Breast epithelium (tissue), 4 donors: Measurements from ENCODE around the gene EARS2. TPM values are rescaled to one million over a fixed set of nuclear protein-coding genes. Genes with fewer than 3 reads are reported as not detected.

Source experiments
- DNase-seq, 2 donors: peaks; one replicate each; pipeline ENCODE4 v3.0.0-alpha.2; 2019; ENCODE audit warnings: low spot score in 2 of 2
- H3K27ac ChIP-seq, 2 donors: fragments of 200-600 bp; sonication (generic) in 1 of 2; one replicate each; pipeline ENCODE4 v1.5.1; 2016 to 2019; ENCODE audit warnings: mild to moderate bottlenecking in 1 of 2
- H3K27me3 ChIP-seq, 2 donors: fragments of 200-600 bp; sonication (generic) in 1 of 2; one replicate each; pipeline versions ENCODE4 v1.5.1 to v1.6.0; 2017 to 2019; ENCODE audit warnings: control low read depth in 1 of 2, mild to moderate bottlenecking in 1 of 2
- H3K36me3 ChIP-seq: fragments of 200-600 bp; one replicate; pipeline ENCODE4 v1.5.1; 2019
- H3K4me1 ChIP-seq, 2 donors: fragments of 200-600 bp; sonication (generic); one replicate each; pipeline ENCODE4 v1.5.1; 2016 to 2019; ENCODE audit warnings: control low read depth in 1 of 2
- H3K4me3 ChIP-seq, 3 donors: fragments of 200-600 bp; sonication (generic); 1 replicate in 2 of 3; 2 replicates in 1 of 3; pipeline ENCODE4 v1.5.1; 2016 to 2019; ENCODE audit warnings: mild to moderate bottlenecking in 3 of 3, moderate library complexity in 2 of 3
- H3K9me3 ChIP-seq, 2 donors: fragments of 200-600 bp; sonication (generic) in 1 of 2; one replicate each; pipeline ENCODE4 v1.5.1; 2016 to 2019; ENCODE audit warnings: control low read depth in 1 of 2
- CTCF ChIP-seq, 3 donors: fragments of 450-650 bp; IDR thresholded peaks; one replicate each; pipeline ENCODE4 v1.5.1; 2016 to 2017; ENCODE audit warnings: antibody characterized with exemption in 3 of 3, mild to moderate bottlenecking in 3 of 3, moderate library complexity in 3 of 3
- POLR2A ChIP-seq: fragments of 450-650 bp; IDR thresholded peaks from one replicate; pipeline ENCODE4 v1.6.1; 2016; ENCODE audit warnings: antibody characterized with exemption, mild to moderate bottlenecking, moderate library complexity
- POLR2AphosphoS5 ChIP-seq, 3 donors: sonication (generic); formaldehyde crosslinking; IDR thresholded peaks; one replicate each; pipeline ENCODE4 v1.6.1; 2017; ENCODE audit warnings: antibody characterized with exemption in 3 of 3
- intact Hi-C: fragments of 100-400 bp; cut with DNase I; formaldehyde crosslinking; loops from one replicate; pipeline ENCODE4 v1.15.1; 2023; ENCODE audit warnings: low total_unique reads
- total RNA-seq, 3 donors: library from RNA; depleted of rRNA; stranded (reverse); fragments of >200 nt; gene quantifications; one replicate each; pipeline ENCODE4 v1.1.0, GENCODE V29; 2016

Gene EARS2
- total RNA-seq, 3 donors from 2014 or later = 22.4 to 25.9 (median 25.0) TPM

GRCh38 chr16:23505671-23506605, 51.2 kb downstream of the EARS2 start:
- Histone ChIP-seq H3K27ac (peak overlapping the region; percentile 68 to 83), H3K9me3 (no peaks in the 10 kb centered on the region), H3K27me3 (no peaks in the 10 kb centered on the region), H3K4me1 (no peaks in the 10 kb centered on the region), H3K4me3 (no peak overlapping the region), H3K36me3 (no peaks in the 10 kb centered on the region)
- no peak for DNase-seq
- TF ChIP-seq POLR2AphosphoS5 (IDR thresholded peaks at IDR 0.05) (no peak), POLR2A (no peak), CTCF (IDR thresholded peaks at IDR 0.05) (no peak)
- intact Hi-C loops = no loop called here

- Histone ChIP-seq H3K4me3 (no peak overlapping the region), H3K27me3 (no peaks in the 10 kb centered on the region), H3K36me3 (no peaks in the 10 kb centered on the region), H3K9me3 (no peaks in the 10 kb centered on the region), H3K4me1 (no peaks in the 10 kb centered on the region), H3K27ac (peak overlapping the region; percentile 68 to 83)
- no peak for DNase-seq
- intact Hi-C loops = no loop called here
- TF ChIP-seq POLR2AphosphoS5 (IDR thresholded peaks at IDR 0.05) = no peak
- TF ChIP-seq POLR2A = no peak
- no peak for TF ChIP-seq CTCF (IDR thresholded peaks at IDR 0.05)
These were observed 51.9 kb downstream of the EARS2 start for GRCh38 chr16:23505180-23505665.

GRCh38 chr16:23504453-23505179, 52.5 kb downstream of the EARS2 start:
- DNase-seq = peak in 1 of 2 donors; percentile 51
- Histone ChIP-seq H3K27ac (peak overlapping the region; percentile 68 to 83), H3K4me1 (no peaks in the 10 kb centered on the region), H3K27me3 (no peaks in the 10 kb centered on the region), H3K36me3 (no peaks in the 10 kb centered on the region), H3K9me3 (no peaks in the 10 kb centered on the region), H3K4me3 (no peak overlapping the region)
- intact Hi-C loops = no loop called here
- TF ChIP-seq CTCF (IDR thresholded peaks at IDR 0.05) (no peak), POLR2AphosphoS5 (IDR thresholded peaks at IDR 0.05) (peak in 1 of 3 donors; percentile 54)

DNA sequence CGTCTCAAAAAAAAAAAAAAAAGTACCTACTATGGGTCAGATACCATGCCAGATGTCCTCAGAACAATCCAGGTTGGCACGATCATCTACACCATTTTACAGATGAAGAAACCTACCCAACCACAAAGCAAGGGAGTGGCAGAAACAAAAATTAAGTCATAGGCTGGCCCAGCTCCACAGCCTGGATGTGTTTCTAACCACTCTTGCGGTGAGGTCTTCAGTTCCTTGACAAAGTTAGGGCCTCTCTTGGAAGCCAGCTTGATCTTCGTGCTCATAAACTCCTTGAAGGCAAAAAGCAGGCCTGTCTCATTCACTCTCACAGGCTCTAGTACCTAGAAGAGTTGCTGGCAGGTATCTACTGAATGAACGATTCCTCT, 53.1 kb downstream of the EARS2 start:
- peak in 1 of 2 donors; percentile 77 for DNase-seq
- Histone ChIP-seq H3K4me3 (no peak overlapping the region), H3K36me3 (no peaks in the 10 kb centered on the region), H3K27ac (peak overlapping the region; percentile 68 to 83), H3K4me1 (no peaks in the 10 kb centered on the region), H3K27me3 (no peaks in the 10 kb centered on the region), H3K9me3 (no peaks in the 10 kb centered on the region)
- no peak for TF ChIP-seq CTCF (IDR thresholded peaks at IDR 0.05)
- TF ChIP-seq POLR2A = no peak
- TF ChIP-seq POLR2AphosphoS5 (IDR thresholded peaks at IDR 0.05) = no peak
- intact Hi-C loops = no loop called here

DNA sequence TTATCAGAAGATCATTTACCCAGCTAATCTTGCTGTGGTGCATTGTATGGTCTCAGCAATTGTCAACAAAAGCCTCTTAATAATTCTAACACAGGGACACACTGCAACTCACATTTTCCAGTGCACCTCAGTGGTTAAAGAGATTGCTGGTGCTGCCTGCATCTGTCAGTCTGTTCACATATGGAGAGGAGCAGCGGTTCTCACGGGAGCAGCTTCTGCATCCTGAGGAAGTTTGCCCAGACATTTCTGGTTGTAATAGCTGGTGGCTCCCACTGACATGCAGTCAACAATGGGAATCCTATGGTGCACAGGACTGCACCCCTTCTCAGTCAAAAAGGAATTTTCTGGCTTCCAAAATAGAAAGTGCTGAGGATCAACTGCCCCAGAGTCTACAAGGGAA, 54.7 kb downstream of the EARS2 start:
- Histone ChIP-seq H3K27ac (no peak overlapping the region), H3K4me1 (peaks cover 0 to 4% of the 10 kb centered on the region in 2 donors), H3K4me3 (no peak overlapping the region), H3K9me3 (no peaks in the 10 kb centered on the region), H3K36me3 (no peaks in the 10 kb centered on the region), H3K27me3 (no peaks in the 10 kb centered on the region)
- TF ChIP-seq CTCF (IDR thresholded peaks at IDR 0.05) (no peak), POLR2AphosphoS5 (IDR thresholded peaks at IDR 0.05) (no peak), POLR2A (no peak)
- no peak for DNase-seq
- intact Hi-C loops = no loop called here
